BJ (cell line): ENCODE data around the gene NBPF4. TPM values are rescaled to one million over a fixed set of nuclear protein-coding genes. Genes with fewer than 3 reads are reported as not detected.

Source experiments
- CTCF ChIA-PET: fragments of 350-600 bp; formaldehyde crosslinking; extraction: SDS; loops from one replicate; lab custom pipeline; 2021; ENCODE audit warnings: antibody characterized with exemption, inconsistent platforms; lab: Yijun Ruan, JAX
- POLR2A ChIA-PET: fragments of 300-600 bp; sonication (Branson Sonifier 250); formaldehyde crosslinking; extraction: SDS; loops from one replicate; lab custom pipeline; 2021; ENCODE audit warnings: antibody characterized with exemption; lab: Charles Lee
- DNase-seq: peaks from one replicate; pipeline ENCODE4 v3.0.0-alpha.2; 2011; ENCODE audit warnings: low read depth
- H3K27me3 ChIP-seq: 2 replicates; pipeline ENCODE4 v1.6.0; 2011; ENCODE audit warnings: low read length; ENCODE audit not compliant: control insufficient read depth, insufficient read depth
- H3K36me3 ChIP-seq: 2 replicates; pipeline ENCODE4 v1.5.1; 2011; ENCODE audit warnings: low read length; ENCODE audit not compliant: control insufficient read depth, insufficient read depth
- H3K4me3 ChIP-seq: 2 replicates; pipeline ENCODE4 v1.5.1; 2011; ENCODE audit warnings: low read depth, mild to moderate bottlenecking, control low read depth, low read length
- CTCF ChIP-seq: IDR thresholded peaks from 2 replicates; pipeline ENCODE4 v1.5.1; 2011; ENCODE audit warnings: low read depth, mild to moderate bottlenecking, control low read depth, inconsistent platforms, low read length, moderate library complexity; ENCODE audit not compliant: insufficient read depth
- polyA plus RNA-seq: library from polyadenylated mRNA; depleted of rRNA; stranded (reverse); fragments of >200 nt; gene quantifications from 2 replicates; pipeline ENCODE4 v1.2.3, GENCODE V29; 2011

The NBPF4 gene
- polyA plus RNA-seq, 1 experiment: not detected

- POLR2A ChIA-PET: interaction anchor here (0.6 kb wide), 1 partner anchor 10 kb away, joined by 5 read pairs; no protein-coding TSS in a partner anchor
- no peak for TF ChIP-seq CTCF
- Histone ChIP-seq H3K27me3 (no peaks in the 10 kb centered on the region), H3K4me3 (peak within 1 kb of the TSS; percentile 99), H3K36me3 (peaks cover 5% of the 10 kb centered on the region; the same call in 1 of the 2 replicates)
- CTCF ChIA-PET: interaction anchor here (0.7 to 1.0 kb wide), 2 partner anchors 11 to 443 kb away, joined by 3 read pairs; no protein-coding TSS in a partner anchor
- DNase-seq: no peak
These were observed 43.8 kb downstream of the NBPF4 start, which contains the start of gene SLC25A24 for GRCh38 chr1:108199781-108200686. Gene SLC25A24, minus strand, starts transcription at chr1:108200343. Its CDS starts 205 bp downstream, at chr1:108200138.

- POLR2A ChIA-PET: no interaction called here
- Histone ChIP-seq H3K36me3 (peaks cover 7% of the 10 kb centered on the region), H3K27me3 (no peaks in the 10 kb centered on the region), H3K4me3 (peak overlapping the region; percentile 99)
- no peak for DNase-seq
- CTCF ChIA-PET: no interaction called here
- TF ChIP-seq CTCF: no peak
These were observed 44.6 kb downstream of the NBPF4 start for GRCh38 chr1:108199201-108199691.

- Histone ChIP-seq H3K4me3 (no peak overlapping the region), H3K27me3 (no peaks in the 10 kb centered on the region), H3K36me3 (peaks cover 13% of the 10 kb centered on the region)
- POLR2A ChIA-PET: no interaction called here
- no peak for DNase-seq
- CTCF ChIA-PET: interaction anchor here (1.6 kb wide), 1 partner anchor 12 kb away, joined by 3 read pairs; no protein-coding TSS in a partner anchor
- TF ChIP-seq CTCF: no peak
These were observed 49.8 kb downstream of the NBPF4 start for GRCh38 chr1:108194051-108194450.

GRCh38 chr1:108193333-108193732 is 50.5 kb downstream of the NBPF4 start:
- no peak for TF ChIP-seq CTCF
- Histone ChIP-seq H3K27me3 (no peaks in the 10 kb centered on the region), H3K4me3 (no peak overlapping the region), H3K36me3 (peaks cover 13% of the 10 kb centered on the region)
- CTCF ChIA-PET: interaction anchor here (0.7 to 1.6 kb wide), 2 partner anchors 11 to 12 kb away, joined by 3 to 4 read pairs; no protein-coding TSS in a partner anchor
- DNase-seq: no peak
- POLR2A ChIA-PET: no interaction called here

GRCh38 chr1:108192581-108192980 is 51.3 kb downstream of the NBPF4 start:
- DNase-seq: no peak
- peaks cover 10% of the 10 kb centered on the region for H3K36me3 ChIP-seq
- TF ChIP-seq CTCF: no peak
- H3K27me3 ChIP-seq: no peaks in the 10 kb centered on the region
- CTCF ChIA-PET: interaction anchor here (0.7 kb wide), 1 partner anchor 11 kb away, joined by 4 read pairs; no protein-coding TSS in a partner anchor
- H3K4me3 ChIP-seq: no peak overlapping the region
- POLR2A ChIA-PET: no interaction called here
